DND-41 (cell line): ENCODE data around the gene CAND1.

Experiments used
- ATAC-seq: fragments of 200-7000 bp; cut with Tn5 transposase; 3 replicates; pipeline ENCODE4 v1.9.1; 2021; ENCODE audit warnings: low read depth; ENCODE audit not compliant: insufficient read depth
- DNase-seq: peaks from one replicate; pipeline ENCODE4 v3.0.0-alpha.2; 2020
- H2AFZ ChIP-seq: 2 replicates; pipeline ENCODE4 v1.6.0; 2012; ENCODE audit warnings: low read depth, low read length
- H3K27ac ChIP-seq: 2 replicates; pipeline ENCODE4 v1.5.1; 2012; ENCODE audit warnings: low read length, inconsistent platforms
- H3K27me3 ChIP-seq: fragments of 200-600 bp; sonication (generic); 2 replicates; pipeline ENCODE4 v1.6.0; 2012; ENCODE audit warnings: low read length, mild to moderate bottlenecking, inconsistent platforms; ENCODE audit not compliant: insufficient read depth, poor library complexity
- H3K36me3 ChIP-seq: 2 replicates; pipeline ENCODE4 v1.5.1; 2012; ENCODE audit warnings: low read length, inconsistent platforms; ENCODE audit not compliant: insufficient read depth
- H3K4me1 ChIP-seq: 2 replicates; pipeline ENCODE4 v1.5.1; 2012; ENCODE audit warnings: mild to moderate bottlenecking, low read length; ENCODE audit not compliant: insufficient read depth
- H3K4me2 ChIP-seq: 2 replicates; pipeline ENCODE4 v1.6.0; 2012; ENCODE audit warnings: mild to moderate bottlenecking, moderate library complexity, low read length, inconsistent platforms; ENCODE audit not compliant: insufficient read depth
- H3K4me3 ChIP-seq, 2 experiments: fragments of 200-600 bp in 1 of 2; shearing (Covaris generic) in 1 of 2; 2 replicates each; pipeline ENCODE4 v1.5.1; 2012 to 2016; ENCODE audit warnings: inconsistent platforms in 2 of 2, low read length in 2 of 2, mild to moderate bottlenecking in 2 of 2, low read depth in 1 of 2, moderate library complexity in 1 of 2
- H3K79me2 ChIP-seq: 2 replicates; pipeline ENCODE4 v1.6.0; 2012; ENCODE audit warnings: low read length, inconsistent platforms; ENCODE audit not compliant: insufficient read depth
- H3K9ac ChIP-seq: 2 replicates; pipeline ENCODE4 v1.6.0; 2012; ENCODE audit warnings: low read depth, mild to moderate bottlenecking, inconsistent platforms, low read length, moderate library complexity
- H3K9me3 ChIP-seq: 2 replicates; pipeline ENCODE4 v1.5.1; 2012; ENCODE audit warnings: low read length, moderate library complexity, mild to moderate bottlenecking, inconsistent platforms; ENCODE audit not compliant: insufficient read depth, severe bottlenecking
- H4K20me1 ChIP-seq: 2 replicates; pipeline ENCODE4 v1.6.0; 2012; ENCODE audit warnings: low read length; ENCODE audit not compliant: insufficient read depth
- EZH2 ChIP-seq: IDR thresholded peaks from 3 replicates; pipeline ENCODE4 v1.6.1; 2012; ENCODE audit warnings: borderline replicate concordance, low read depth, mild to moderate bottlenecking, moderate library complexity, low read length, inconsistent platforms; ENCODE audit not compliant: severe bottlenecking
- TF ChIP-seq, protein P1 (sequence below): IDR thresholded peaks from 2 replicates; pipeline ENCODE4 v1.5.1; 2012; ENCODE audit warnings: borderline replicate concordance, low read length, moderate library complexity, mild to moderate bottlenecking; ENCODE audit not compliant: poor library complexity, severe bottlenecking; ENCODE audit errors: extremely low read depth

CAND1 gene

DNA sequence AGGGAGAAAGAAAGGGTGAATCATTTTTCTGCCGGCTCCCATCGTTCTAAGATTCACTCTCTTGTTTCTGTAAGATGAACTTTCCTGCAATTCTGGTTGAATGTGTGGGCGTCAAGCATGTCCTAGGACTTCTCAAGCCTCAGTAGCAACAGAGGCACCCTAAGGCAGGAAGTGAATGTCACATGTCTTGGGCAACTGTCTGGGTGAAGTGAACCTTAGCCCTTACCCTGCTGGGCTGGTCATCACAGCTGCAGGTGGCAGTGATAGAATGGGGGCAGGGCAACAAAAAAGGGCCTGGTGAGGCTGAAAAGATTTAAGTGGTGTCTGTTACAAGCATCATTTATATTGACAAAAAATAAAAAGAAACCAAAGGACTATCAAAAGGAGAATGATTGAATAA lies 45.9 kb upstream of the CAND1 start:
- no peak overlapping the region for H3K27ac ChIP-seq
- no peaks in the 10 kb centered on the region for H4K20me1 ChIP-seq
- H3K36me3 ChIP-seq = no peaks in the 10 kb centered on the region
- DNase-seq = no peak
- no peak for TF ChIP-seq EZH2
- TF ChIP-seq, protein P1, sequence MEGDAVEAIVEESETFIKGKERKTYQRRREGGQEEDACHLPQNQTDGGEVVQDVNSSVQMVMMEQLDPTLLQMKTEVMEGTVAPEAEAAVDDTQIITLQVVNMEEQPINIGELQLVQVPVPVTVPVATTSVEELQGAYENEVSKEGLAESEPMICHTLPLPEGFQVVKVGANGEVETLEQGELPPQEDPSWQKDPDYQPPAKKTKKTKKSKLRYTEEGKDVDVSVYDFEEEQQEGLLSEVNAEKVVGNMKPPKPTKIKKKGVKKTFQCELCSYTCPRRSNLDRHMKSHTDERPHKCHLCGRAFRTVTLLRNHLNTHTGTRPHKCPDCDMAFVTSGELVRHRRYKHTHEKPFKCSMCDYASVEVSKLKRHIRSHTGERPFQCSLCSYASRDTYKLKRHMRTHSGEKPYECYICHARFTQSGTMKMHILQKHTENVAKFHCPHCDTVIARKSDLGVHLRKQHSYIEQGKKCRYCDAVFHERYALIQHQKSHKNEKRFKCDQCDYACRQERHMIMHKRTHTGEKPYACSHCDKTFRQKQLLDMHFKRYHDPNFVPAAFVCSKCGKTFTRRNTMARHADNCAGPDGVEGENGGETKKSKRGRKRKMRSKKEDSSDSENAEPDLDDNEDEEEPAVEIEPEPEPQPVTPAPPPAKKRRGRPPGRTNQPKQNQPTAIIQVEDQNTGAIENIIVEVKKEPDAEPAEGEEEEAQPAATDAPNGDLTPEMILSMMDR = no peak
- H2AFZ ChIP-seq = no peak overlapping the region
- no peaks in the 10 kb centered on the region for H3K27me3 ChIP-seq
- no peak overlapping the region for H3K9ac ChIP-seq
- no peak for ATAC-seq
- H3K4me2 ChIP-seq = no peak overlapping the region
- H3K79me2 ChIP-seq = no peaks in the 10 kb centered on the region
- no peak overlapping the region for H3K4me3 ChIP-seq
- H3K9me3 ChIP-seq = no peaks in the 10 kb centered on the region
- H3K4me1 ChIP-seq = no peaks in the 10 kb centered on the region

DNA sequence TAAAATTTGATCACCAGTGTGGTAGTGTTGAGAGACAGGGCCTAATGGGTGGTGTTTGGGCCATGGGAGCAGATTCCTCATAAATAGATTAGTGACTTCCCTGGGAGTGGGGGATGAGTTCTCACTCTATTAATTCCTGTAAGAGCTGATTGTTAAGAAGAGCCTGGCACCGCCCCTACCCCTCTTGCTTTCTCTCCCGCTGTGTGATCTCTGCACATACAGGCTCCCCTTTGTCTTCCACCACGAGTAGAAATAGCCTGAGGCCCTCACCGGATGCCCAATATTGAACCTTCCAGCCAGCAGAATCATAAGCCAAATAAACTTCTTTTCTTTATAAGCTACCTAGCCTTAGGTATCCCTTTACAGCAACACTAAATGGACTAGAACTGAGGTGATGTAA lies 31.9 kb upstream of the CAND1 start:
- H3K9ac ChIP-seq = no peak overlapping the region
- ATAC-seq = no peak

DNA sequence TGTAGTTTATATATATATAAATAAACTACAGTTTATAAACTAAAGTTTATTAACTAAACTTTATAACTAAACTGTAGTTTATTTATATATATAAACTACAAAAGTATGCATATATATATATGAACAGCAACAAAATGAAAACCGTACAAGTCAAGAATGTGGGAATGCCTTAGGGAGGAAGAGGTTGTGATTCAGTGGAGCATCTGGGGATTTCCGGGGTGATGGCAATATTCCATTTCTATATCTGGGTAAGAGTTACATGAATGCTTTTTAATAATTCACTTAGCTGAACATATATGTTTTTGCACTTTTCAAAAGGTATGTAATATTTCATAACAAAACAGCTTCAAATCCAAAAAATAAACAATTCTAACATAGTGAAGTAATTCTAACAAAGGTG lies 30.1 kb upstream of the CAND1 start:
- H2AFZ ChIP-seq = no peak overlapping the region
- TF ChIP-seq, protein P1 = no peak
- no peak for TF ChIP-seq EZH2
- peaks cover 9% of the 10 kb centered on the region for H3K27me3 ChIP-seq
- no peaks in the 10 kb centered on the region for H3K79me2 ChIP-seq
- H3K9ac ChIP-seq = no peak overlapping the region
- no peaks in the 10 kb centered on the region for H3K36me3 ChIP-seq
- no peaks in the 10 kb centered on the region for H3K9me3 ChIP-seq
- H4K20me1 ChIP-seq = no peaks in the 10 kb centered on the region
- DNase-seq (no peak), ATAC-seq (no peak)
- no peaks in the 10 kb centered on the region for H3K4me1 ChIP-seq
- no peak overlapping the region for H3K4me3 ChIP-seq
- H3K27ac ChIP-seq = no peak overlapping the region
- no peak overlapping the region for H3K4me2 ChIP-seq

More for the DNA sequence above, 31.9 kb upstream of the CAND1 start:
- peaks cover 9% of the 10 kb centered on the region for H3K27me3 ChIP-seq
- H3K79me2 ChIP-seq = no peaks in the 10 kb centered on the region
- no peak overlapping the region for H3K27ac ChIP-seq
- no peaks in the 10 kb centered on the region for H3K9me3 ChIP-seq
- no peak overlapping the region for H3K4me3 ChIP-seq
- no peaks in the 10 kb centered on the region for H3K36me3 ChIP-seq
- TF ChIP-seq, protein P1 = no peak
- no peak for TF ChIP-seq EZH2
- H3K4me2 ChIP-seq = no peak overlapping the region
- no peaks in the 10 kb centered on the region for H4K20me1 ChIP-seq
- no peak for DNase-seq
- H2AFZ ChIP-seq = no peak overlapping the region
- no peaks in the 10 kb centered on the region for H3K4me1 ChIP-seq

DNA sequence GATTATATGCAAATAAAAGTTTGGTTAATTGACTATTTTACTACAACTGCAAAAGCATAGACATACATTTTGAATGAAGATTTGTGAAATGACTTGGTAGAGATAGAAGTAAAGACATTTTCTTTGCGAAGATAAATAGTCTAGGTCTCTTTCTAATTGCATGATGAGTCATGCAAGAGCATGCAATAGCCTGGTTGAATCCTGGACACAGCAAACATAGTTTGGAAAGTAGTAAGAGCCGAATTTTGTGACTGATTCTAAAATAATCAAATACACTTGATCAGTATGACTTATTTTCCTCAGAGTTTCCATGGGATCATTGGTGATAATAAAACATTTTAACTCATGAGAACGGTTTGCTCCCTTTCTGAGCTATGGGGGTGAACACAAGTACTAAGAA lies 27.7 kb upstream of the CAND1 start:
- no peaks in the 10 kb centered on the region for H3K9me3 ChIP-seq
- H4K20me1 ChIP-seq = no peaks in the 10 kb centered on the region
- ATAC-seq (no peak), DNase-seq (no peak)
- no peak overlapping the region for H3K27ac ChIP-seq
- H2AFZ ChIP-seq = no peak overlapping the region
- H3K4me2 ChIP-seq = no peak overlapping the region
- H3K36me3 ChIP-seq = no peaks in the 10 kb centered on the region
- H3K79me2 ChIP-seq = no peaks in the 10 kb centered on the region
- no peak for TF ChIP-seq EZH2
- TF ChIP-seq, protein P1 = no peak
- H3K4me3 ChIP-seq = no peak overlapping the region
- H3K4me1 ChIP-seq = no peaks in the 10 kb centered on the region
- H3K9ac ChIP-seq = no peak overlapping the region
- H3K27me3 ChIP-seq = peaks cover 9% of the 10 kb centered on the region
